IMR-90 (cell line): Measurements from ENCODE around the gene INO80B. TPM values are rescaled to one million over a fixed set of nuclear protein-coding genes. Genes with fewer than 3 reads are reported as not detected.

Experiments
- ATAC-seq: fragments of 200-7000 bp; cut with Tn5 transposase; 2 replicates; pipeline ENCODE4 v1.9.1; 2020; ENCODE audit warnings: low read depth, mild to moderate bottlenecking, moderate library complexity
- BruUV-seq: library from RNA; stranded (reverse); fragments of 400-500 nt; replicated peaks from 2 replicates; lab custom pipeline; 2021; lab: Mats Ljungman, UMichigan
- CTCF ChIA-PET: fragments of 300-600 bp; formaldehyde crosslinking; extraction: SDS; loops from one replicate; lab custom pipeline; 2021; ENCODE audit warnings: antibody characterized with exemption; lab: Yijun Ruan, JAX
- POLR2A ChIA-PET: fragments of 300-600 bp; sonication (Branson Sonifier 250); formaldehyde crosslinking; loops from one replicate; lab custom pipeline; 2022; ENCODE audit warnings: antibody characterized with exemption; ENCODE audit not compliant: unreplicated experiment; lab: Charles Lee
- DNase-seq: peaks from one replicate; pipeline ENCODE4 v3.0.0; 2013
- H2AFZ ChIP-seq: replicated peaks from 2 replicates; pipeline ENCODE3; 2013; ENCODE audit warnings: low read length, mild to moderate bottlenecking; ENCODE audit not compliant: poor library complexity
- H2AK5ac ChIP-seq: 2 replicates; pipeline ENCODE4 v1.6.1; 2013; ENCODE audit warnings: low read depth, low read length, inconsistent platforms
- H2AK9ac ChIP-seq: replicated peaks from 2 replicates; pipeline ENCODE3; 2013; ENCODE audit warnings: mild to moderate bottlenecking, low read depth, low read length, moderate library complexity; ENCODE audit not compliant: poor library complexity
- H2BK120ac ChIP-seq: 2 replicates; pipeline ENCODE4 v1.6.1; 2013; ENCODE audit warnings: low read depth, low read length, inconsistent platforms
- H2BK15ac ChIP-seq: 3 replicates; pipeline ENCODE4 v1.6.1; 2013; ENCODE audit warnings: low read depth, low read length, inconsistent platforms
- H2BK20ac ChIP-seq: 2 replicates; pipeline ENCODE4 v1.6.1; 2013; ENCODE audit warnings: low read depth, mild to moderate bottlenecking, inconsistent platforms, low read length, moderate library complexity
- H2BK5ac ChIP-seq: 2 replicates; pipeline ENCODE4 v1.6.1; 2013; ENCODE audit warnings: mild to moderate bottlenecking, low read depth, low read length, inconsistent platforms; ENCODE audit not compliant: poor library complexity, severe bottlenecking
- H3K14ac ChIP-seq: replicated peaks from 2 replicates; pipeline ENCODE4 v1.6.1; 2013; ENCODE audit warnings: low read depth, low read length, inconsistent platforms
- H3K18ac ChIP-seq: 2 replicates; pipeline ENCODE4 v1.6.1; 2013; ENCODE audit warnings: low read depth, low read length, control low read depth
- H3K23ac ChIP-seq: 2 replicates; pipeline ENCODE4 v1.6.1; 2013; ENCODE audit warnings: low read depth, low read length, inconsistent platforms
- H3K27ac ChIP-seq: 2 replicates; pipeline ENCODE4 v1.5.1; 2013; ENCODE audit warnings: mild to moderate bottlenecking, control low read depth, low read length; ENCODE audit not compliant: insufficient read depth
- H3K27me3 ChIP-seq: 2 replicates; pipeline ENCODE4 v1.6.1; 2013; ENCODE audit warnings: low read length; ENCODE audit not compliant: control insufficient read depth, insufficient read depth
- H3K36me3 ChIP-seq: 2 replicates; pipeline ENCODE4 v1.6.1; 2013; ENCODE audit warnings: low read length, mixed read lengths; ENCODE audit not compliant: control insufficient read depth, insufficient read depth
- H3K4ac ChIP-seq: 2 replicates; pipeline ENCODE4 v1.6.1; 2013; ENCODE audit warnings: low read depth, low read length, inconsistent platforms
- H3K4me1 ChIP-seq: 2 replicates; pipeline ENCODE4 v1.6.1; 2013; ENCODE audit warnings: low read length, mixed read lengths; ENCODE audit not compliant: control insufficient read depth, insufficient read depth
- H3K4me2 ChIP-seq: 2 replicates; pipeline ENCODE4 v1.6.1; 2013; ENCODE audit warnings: low read depth, mild to moderate bottlenecking, control low read depth, low read length, moderate library complexity
- H3K4me3 ChIP-seq: 2 replicates; pipeline ENCODE4 v1.5.1; 2013; ENCODE audit warnings: low read depth, mild to moderate bottlenecking, control low read depth, low read length, moderate library complexity; ENCODE audit not compliant: insufficient read depth
- H3K56ac ChIP-seq: 2 replicates; pipeline ENCODE4 v1.6.1; 2013; ENCODE audit warnings: low read length, inconsistent platforms; ENCODE audit not compliant: insufficient read depth; ENCODE audit errors: extremely low read depth
- H3K79me1 ChIP-seq, 2 experiments: 2 replicates each; pipeline ENCODE4 v1.6.1; 2013; ENCODE audit warnings: low read length in 2 of 2, inconsistent platforms in 1 of 2, low read depth in 1 of 2
- H3K9ac ChIP-seq: 2 replicates; pipeline ENCODE4 v1.6.1; 2013; ENCODE audit warnings: low read depth, low read length, control low read depth
- H3K9me1 ChIP-seq: 2 replicates; pipeline ENCODE4 v1.6.1; 2013; ENCODE audit warnings: low read length, inconsistent platforms; ENCODE audit not compliant: insufficient read depth
- H3K9me3 ChIP-seq: 2 replicates; pipeline ENCODE4 v1.6.1; 2013; ENCODE audit warnings: low read length; ENCODE audit not compliant: control insufficient read depth, insufficient read depth
- H4K20me1 ChIP-seq: 2 replicates; pipeline ENCODE4 v1.6.1; 2013; ENCODE audit warnings: low read length, inconsistent platforms; ENCODE audit not compliant: insufficient read depth
- H4K5ac ChIP-seq: 2 replicates; pipeline ENCODE4 v1.6.1; 2013; ENCODE audit warnings: mild to moderate bottlenecking, low read depth, low read length, control low read depth
- H4K8ac ChIP-seq, 2 experiments: 2 replicates each; pipeline ENCODE4 v1.6.1; 2013; ENCODE audit warnings: low read depth in 2 of 2, low read length in 2 of 2, control low read depth in 1 of 2, inconsistent platforms in 1 of 2
- H4K91ac ChIP-seq: 2 replicates; pipeline ENCODE4 v1.6.1; 2013; ENCODE audit warnings: low read depth, low read length, inconsistent platforms; ENCODE audit not compliant: insufficient read depth
- CHD1 ChIP-seq: IDR thresholded peaks from 2 replicates; pipeline ENCODE4 v1.6.1; 2012; ENCODE audit warnings: low read depth, low read length, improper control_type of control experiment
- CTCF ChIP-seq: conservative IDR thresholded peaks from 2 replicates; pipeline ENCODE4 v1.5.1; 2012; ENCODE audit warnings: mild to moderate bottlenecking, low read depth, low read length, improper control_type of control experiment
- ELK1 ChIP-seq: fragments of 150-350 bp; IDR thresholded peaks from 2 replicates; pipeline ENCODE4 v1.6.1; 2016; ENCODE audit warnings: low read depth, mild to moderate bottlenecking, low read length, moderate library complexity, borderline replicate concordance
- MAFK ChIP-seq: IDR thresholded peaks from 2 replicates; pipeline ENCODE4 v1.6.1; 2012; ENCODE audit warnings: low read depth, low read length, improper control_type of control experiment
- NFE2L2 ChIP-seq: fragments of 150-350 bp; IDR thresholded peaks from 2 replicates; pipeline ENCODE4 v1.6.1; 2016; ENCODE audit warnings: low read depth, mild to moderate bottlenecking, low read length
- POLR2A ChIP-seq: IDR thresholded peaks from 2 replicates; pipeline ENCODE4 v1.6.1; 2012; ENCODE audit warnings: mild to moderate bottlenecking, low read depth, low read length
- RAD21 ChIP-seq: IDR thresholded peaks from 2 replicates; pipeline ENCODE4 v1.6.1; 2012; ENCODE audit warnings: low read length, improper control_type of control experiment
- SMC3 ChIP-seq: fragments of 150-350 bp; IDR thresholded peaks from 2 replicates; pipeline ENCODE4 v1.6.1; 2016; ENCODE audit warnings: low read depth, mild to moderate bottlenecking, antibody characterized with exemption, low read length, moderate library complexity
- WGBS, 2 experiments: methylation state at CpG; one replicate each; pipeline versions ENCODE4 v1.1.5 to v1.1.7; 2013; ENCODE audit warnings: missing lambda C conversion rate in 2 of 2; ENCODE audit not compliant: insufficient read length in 1 of 2; ENCODE audit errors: extremely low coverage in 2 of 2; 5-methylcytosine and 5-hydroxymethylcytosine counted together
- dilution Hi-C: fragments of 300-500 bp; cut with HindIII; formaldehyde crosslinking; loops from one replicate; pipeline ENCODE4 v1.14.3; 2018; ENCODE audit warnings: low sequenced_read_pairs; ENCODE audit not compliant: unreplicated experiment
- in situ Hi-C: fragments of 300-500 bp; cut with MboI; formaldehyde crosslinking; loops from 3 replicates; pipeline ENCODE4 v1.14.3; 2019; ENCODE audit warnings: low sequenced_read_pairs, inconsistent platforms, mixed read lengths
- intact Hi-C: fragments of 100-400 bp; cut with micrococcal nuclease; formaldehyde crosslinking; loops from 2 replicates; pipeline ENCODE4 v1.10.0; 2022
- polyA plus RNA-seq, 3 experiments: library from polyadenylated mRNA; depleted of rRNA; stranded (reverse); fragments of >200 nt; gene quantifications; 2 replicates each; pipeline ENCODE4 v1.2.3, GENCODE V29; 2012; ENCODE audit warnings: low replicate concordance in 1 of 3
- total RNA-seq: library from RNA; depleted of rRNA; stranded (reverse); fragments of >200 nt; gene quantifications from 2 replicates; pipeline ENCODE4 v1.2.3, GENCODE V29; 2012
- TF ChIP-seq, protein P1 (sequence below): fragments of 150-350 bp; IDR thresholded peaks from 2 replicates; pipeline ENCODE4 v1.6.1; 2017; ENCODE audit warnings: mild to moderate bottlenecking, antibody characterized with exemption, low read length, low read depth

INO80B gene
- total and polyA plus RNA-seq, 2 of the 4 experiments (the other 2 are of a cell fraction), result 4.5 to 10.5 TPM

DNA sequence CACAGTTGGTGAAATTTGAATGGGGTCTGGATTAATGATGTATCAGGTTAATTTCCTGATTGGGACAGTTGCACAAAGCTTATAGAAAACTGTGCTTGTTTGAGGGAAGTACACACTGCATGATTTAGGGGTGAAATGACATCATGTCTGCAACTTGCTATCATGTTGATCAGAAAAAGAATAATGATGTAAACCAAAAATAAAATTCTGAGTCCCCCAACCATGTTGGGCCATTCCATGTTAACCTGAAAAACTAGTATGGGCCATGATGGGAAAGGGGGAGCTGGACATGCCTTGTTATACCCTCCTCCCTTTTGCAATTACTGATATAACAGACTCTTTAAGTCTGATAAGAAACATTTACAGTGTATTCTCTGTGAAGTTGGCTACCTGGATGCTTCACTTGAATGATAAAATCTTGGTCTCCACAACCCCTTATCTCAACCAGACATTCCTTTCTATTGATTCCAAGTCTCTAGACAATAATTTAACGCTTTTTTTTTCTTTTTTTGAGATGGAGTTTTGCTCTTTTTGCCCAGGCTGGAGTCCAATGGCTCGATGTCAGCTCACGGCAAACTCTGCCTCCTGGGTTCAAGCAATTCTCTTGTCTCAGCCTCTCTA lies 4.2 kb upstream of the INO80B start:
- H3K9me3 ChIP-seq, result no peaks in the 10 kb centered on the region
- peaks cover 4% of the 10 kb centered on the region; the same call in 1 of the 2 replicates for H3K4me1 ChIP-seq
- dilution Hi-C loops, result no loop called here
- no peaks in the 10 kb centered on the region for H3K36me3 ChIP-seq
- TF ChIP-seq MAFK, result no peak
- no peak for TF ChIP-seq POLR2A
- TF ChIP-seq, protein P1, sequence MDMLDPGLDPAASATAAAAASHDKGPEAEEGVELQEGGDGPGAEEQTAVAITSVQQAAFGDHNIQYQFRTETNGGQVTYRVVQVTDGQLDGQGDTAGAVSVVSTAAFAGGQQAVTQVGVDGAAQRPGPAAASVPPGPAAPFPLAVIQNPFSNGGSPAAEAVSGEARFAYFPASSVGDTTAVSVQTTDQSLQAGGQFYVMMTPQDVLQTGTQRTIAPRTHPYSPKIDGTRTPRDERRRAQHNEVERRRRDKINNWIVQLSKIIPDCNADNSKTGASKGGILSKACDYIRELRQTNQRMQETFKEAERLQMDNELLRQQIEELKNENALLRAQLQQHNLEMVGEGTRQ, result no peak
- TF ChIP-seq CHD1, result no peak
- no peak for TF ChIP-seq RAD21
- TF ChIP-seq ELK1, result no peak
- no peak for TF ChIP-seq NFE2L2
- TF ChIP-seq SMC3, result no peak
- TF ChIP-seq CTCF, result no peak
- no peak overlapping the region for H4K8ac ChIP-seq
- no peak overlapping the region for H2BK15ac ChIP-seq
- no peak overlapping the region for H2BK5ac ChIP-seq
- H3K56ac ChIP-seq, result no peak overlapping the region
- POLR2A ChIA-PET, result no interaction called here
- no peak overlapping the region for H4K91ac ChIP-seq
- H3K9ac ChIP-seq, result no peak overlapping the region
- 0 out of 2 replicates have a peak, but pooled peaks cover 2% of the 10 kb centered on the region for H3K9me1 ChIP-seq
- H3K23ac ChIP-seq, result no peak overlapping the region
- no peak overlapping the region for H2AFZ ChIP-seq
- no peak overlapping the region for H2AK9ac ChIP-seq
- in situ Hi-C loops, result no loop called here
- H3K4me2 ChIP-seq, result no peak overlapping the region
- no CpG with 5 or more reads among the region's 3 CpGs for WGBS, 2 experiments
- no peaks in the 10 kb centered on the region for H4K20me1 ChIP-seq
- CTCF ChIA-PET, result no interaction called here
- DNase-seq (no peak), ATAC-seq (no peak)
- H3K27me3 ChIP-seq, result no peaks in the 10 kb centered on the region
- intact Hi-C loops, result no loop called here
- BruUV-seq, result no TSS peak
- H4K5ac ChIP-seq, result no peak overlapping the region
- H3K14ac ChIP-seq, result no peak overlapping the region
- no peak overlapping the region for H3K4ac ChIP-seq
- no peak overlapping the region for H2BK120ac ChIP-seq
- H2BK20ac ChIP-seq, result no peak overlapping the region
- peaks cover 4 to 7% of the 10 kb centered on the region in 2 experiments for H3K79me1 ChIP-seq
- H3K4me3 ChIP-seq, result no peak overlapping the region
- H2AK5ac ChIP-seq, result no peak overlapping the region
- H3K27ac ChIP-seq, result no peak overlapping the region
- H3K18ac ChIP-seq, result no peak overlapping the region
